Uterus (tissue), 2 donors: ENCODE results near the gene MAGEA9B.

Source experiments
- POLR2A ChIP-seq, 2 donors: fragments of 450-650 bp; IDR thresholded peaks; one replicate each; pipeline ENCODE4 v1.6.1; 2016; ENCODE audit warnings: antibody characterized with exemption in 2 of 2, mild to moderate bottlenecking in 1 of 2, moderate library complexity in 1 of 2
- TF ChIP-seq, protein P1 (sequence below), 4 experiments: fragments of 200-600 bp in 2 of 4; fragments of 450-650 bp in 2 of 4; sonication (generic) in 2 of 4; IDR thresholded peaks; one replicate each; pipeline ENCODE4 v1.5.1; 2016 to 2019; ENCODE audit warnings: antibody characterized with exemption in 4 of 4, mild to moderate bottlenecking in 2 of 4, moderate library complexity in 1 of 4

- TF ChIP-seq, protein P1, sequence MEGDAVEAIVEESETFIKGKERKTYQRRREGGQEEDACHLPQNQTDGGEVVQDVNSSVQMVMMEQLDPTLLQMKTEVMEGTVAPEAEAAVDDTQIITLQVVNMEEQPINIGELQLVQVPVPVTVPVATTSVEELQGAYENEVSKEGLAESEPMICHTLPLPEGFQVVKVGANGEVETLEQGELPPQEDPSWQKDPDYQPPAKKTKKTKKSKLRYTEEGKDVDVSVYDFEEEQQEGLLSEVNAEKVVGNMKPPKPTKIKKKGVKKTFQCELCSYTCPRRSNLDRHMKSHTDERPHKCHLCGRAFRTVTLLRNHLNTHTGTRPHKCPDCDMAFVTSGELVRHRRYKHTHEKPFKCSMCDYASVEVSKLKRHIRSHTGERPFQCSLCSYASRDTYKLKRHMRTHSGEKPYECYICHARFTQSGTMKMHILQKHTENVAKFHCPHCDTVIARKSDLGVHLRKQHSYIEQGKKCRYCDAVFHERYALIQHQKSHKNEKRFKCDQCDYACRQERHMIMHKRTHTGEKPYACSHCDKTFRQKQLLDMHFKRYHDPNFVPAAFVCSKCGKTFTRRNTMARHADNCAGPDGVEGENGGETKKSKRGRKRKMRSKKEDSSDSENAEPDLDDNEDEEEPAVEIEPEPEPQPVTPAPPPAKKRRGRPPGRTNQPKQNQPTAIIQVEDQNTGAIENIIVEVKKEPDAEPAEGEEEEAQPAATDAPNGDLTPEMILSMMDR (IDR thresholded peaks at IDR 0.05), result no peak
- TF ChIP-seq POLR2A (IDR thresholded peaks at IDR 0.05), result no peak
Observed at GRCh38 chrX:149571770-149572169, 15.5 kb downstream of the MAGEA9B start.
